ENCODE results near the gene SFSWAP.
A peak's percentile ranks its signal among the peaks of the same experiment; 100 is the strongest.

Gene SFSWAP

DNA sequence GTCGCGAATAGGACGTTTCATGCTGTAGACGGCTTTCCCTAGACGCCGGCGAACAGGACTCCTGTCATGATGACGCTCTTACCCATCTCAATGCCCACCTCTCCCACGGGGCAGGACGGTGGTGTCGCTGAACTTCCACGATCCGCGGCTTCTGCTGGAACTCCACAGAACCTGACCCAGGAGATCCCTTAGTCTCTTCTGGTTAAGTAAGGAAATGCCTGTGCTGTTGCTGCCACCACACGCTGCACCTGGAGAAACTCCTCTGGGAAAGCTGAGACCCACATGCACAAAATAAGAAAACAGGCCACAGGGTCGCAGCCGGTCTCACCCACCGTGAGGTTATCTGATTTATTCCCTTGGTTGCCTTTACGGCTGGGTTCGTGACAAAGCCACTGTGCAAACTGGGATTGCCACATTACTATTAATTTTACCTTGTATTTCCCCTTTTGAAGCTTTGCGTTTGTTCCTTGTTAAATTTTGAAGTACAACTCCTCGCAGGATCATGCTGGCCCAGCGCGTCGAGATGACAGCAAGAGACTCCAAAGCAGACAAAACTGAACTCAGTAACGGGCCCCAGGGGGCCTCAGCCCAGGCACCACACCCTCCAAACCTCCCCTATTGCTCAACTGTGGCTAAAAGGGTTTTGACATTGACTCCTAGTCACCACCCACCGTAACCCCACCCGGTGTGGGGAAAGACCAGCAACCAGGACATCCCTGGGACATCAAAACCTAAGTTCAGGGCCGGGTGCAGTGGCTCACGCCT, 108.1 kb downstream of the SFSWAP start:
- no peak for DNase-seq

DNA sequence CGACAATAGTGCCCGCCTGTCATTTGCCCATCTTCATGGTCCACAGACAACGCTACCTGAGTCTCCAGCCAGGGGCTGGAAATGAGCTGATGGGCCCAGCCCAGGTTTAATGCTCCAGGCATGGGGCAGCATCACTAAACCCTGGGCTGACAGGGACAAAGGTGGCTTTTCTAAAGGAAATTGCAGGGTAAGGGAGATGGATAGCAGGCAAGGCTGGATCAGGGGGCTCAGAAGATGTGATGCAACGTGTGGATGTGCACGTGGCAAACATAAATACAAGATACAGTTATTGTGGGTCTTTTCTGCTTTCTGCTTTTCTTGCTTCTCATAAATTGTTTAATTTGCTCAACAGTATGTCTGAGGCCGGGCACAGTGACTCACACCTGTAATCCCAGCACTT, 113.6 kb downstream of the SFSWAP start:
- DNase-seq: no peak

DNA sequence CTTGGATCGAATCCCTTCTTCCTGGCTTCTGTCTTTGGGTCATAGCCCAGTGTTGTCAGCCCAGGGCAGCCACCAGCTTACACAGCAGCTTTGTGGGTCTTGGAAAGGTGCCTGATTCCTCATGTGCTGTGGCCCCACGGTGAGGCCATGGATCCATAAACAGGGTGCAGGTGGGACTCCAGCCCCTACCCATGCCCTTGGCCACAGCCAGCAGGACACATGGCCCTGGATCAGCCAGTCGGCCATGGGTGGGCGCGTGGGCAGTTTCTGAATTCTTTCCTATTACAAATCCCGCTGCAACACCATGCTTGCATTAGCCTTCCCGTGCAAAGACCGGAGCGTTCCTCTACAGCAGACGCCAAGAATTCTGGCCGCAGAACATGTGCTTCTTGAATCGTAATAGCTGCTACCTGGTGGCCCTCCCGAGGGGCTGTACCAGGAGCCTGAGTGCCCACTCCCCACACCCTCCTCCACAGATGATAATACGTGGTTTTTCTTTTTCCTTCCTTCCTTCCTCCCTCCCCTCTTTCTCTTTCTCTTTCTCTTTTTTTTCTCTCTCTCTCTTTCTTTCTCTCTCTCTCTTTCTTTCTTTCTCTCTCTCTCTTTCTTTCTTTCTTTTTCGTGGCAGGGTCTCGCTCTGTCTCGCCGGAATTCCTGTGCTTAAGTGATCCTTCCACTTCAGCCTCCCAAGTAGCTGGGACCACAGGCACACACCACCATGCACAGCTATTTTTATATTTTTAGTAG, 114.4 kb downstream of the SFSWAP start:
- no peak for DNase-seq

DNA sequence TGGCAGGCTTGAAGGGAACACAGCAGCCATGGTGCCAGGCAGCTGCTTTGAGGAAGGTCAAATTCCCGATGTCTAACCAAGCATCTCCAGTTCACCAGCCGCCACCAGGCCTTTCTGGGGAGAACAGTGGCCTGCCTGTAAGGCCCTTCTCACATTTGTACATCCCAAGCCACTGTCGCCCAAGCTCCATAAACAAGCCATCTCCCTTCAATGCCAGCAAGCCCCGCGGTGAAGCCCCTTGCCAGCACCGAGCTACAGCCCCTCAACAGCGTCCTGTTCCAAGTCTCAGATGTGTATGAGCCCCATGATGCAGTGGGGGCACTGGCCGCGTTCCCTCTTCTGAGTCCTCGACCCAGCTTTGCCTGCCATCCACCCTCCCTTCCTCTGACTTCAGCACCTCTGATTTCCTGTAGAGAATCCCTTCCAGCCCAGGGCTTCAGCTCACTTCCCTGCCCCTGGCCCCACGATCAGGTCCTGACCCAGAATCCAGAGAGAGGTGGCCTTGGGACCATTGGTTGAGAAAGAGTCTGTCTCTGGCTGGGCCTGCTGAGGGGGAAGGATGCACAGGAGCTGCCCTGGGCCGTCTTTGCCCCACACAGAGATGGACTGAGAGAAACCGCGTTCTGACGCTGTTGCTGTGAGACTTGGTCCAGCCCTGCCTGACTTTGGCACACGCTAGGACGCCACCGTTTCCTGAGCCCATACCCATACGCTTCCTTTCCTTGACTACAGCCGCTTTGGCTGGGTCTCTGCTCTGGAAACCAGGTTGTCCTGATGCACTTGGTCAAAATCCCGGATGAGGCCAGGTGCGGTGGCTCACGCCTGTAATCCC, 115.4 kb downstream of the SFSWAP start:
- DNase-seq: no peak

DNA sequence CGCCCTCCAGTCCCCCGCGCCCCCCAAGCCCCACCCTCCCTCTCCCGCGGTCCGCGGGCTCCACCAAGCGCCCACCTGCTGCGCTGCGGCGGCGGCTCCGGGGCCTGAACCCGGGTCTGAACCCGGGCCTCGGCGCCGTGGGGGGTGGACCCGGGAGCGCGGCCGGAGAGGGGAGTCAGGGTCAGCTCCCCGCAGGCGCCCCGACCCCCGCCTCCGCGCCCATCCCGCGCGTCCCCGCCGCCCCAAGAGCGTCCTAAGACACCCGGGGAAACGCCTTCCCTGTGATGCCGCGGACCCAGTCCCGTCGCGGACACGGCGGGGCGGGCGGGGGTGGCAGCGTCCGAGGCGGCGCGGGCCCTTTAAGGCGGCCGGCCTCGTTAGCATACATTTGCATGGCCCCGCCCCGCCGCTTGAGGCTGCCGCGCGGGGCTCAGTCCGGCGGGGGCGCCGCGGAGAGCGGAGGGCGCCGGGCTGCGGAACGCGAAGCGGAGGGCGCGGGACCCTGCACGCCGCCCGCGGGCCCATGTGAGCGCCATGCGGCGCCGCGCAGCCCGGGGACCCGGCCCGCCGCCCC, 117.2 kb downstream of the SFSWAP start, which contains the start of gene MMP17:
Gene MMP17, plus strand, starts transcription at position 433 of the 574 bp plus-strand sequence. Its CDS starts 102 bp downstream, at position 535.
- DNase-seq: peak; percentile 28 to 63 (median 60)

DNA sequence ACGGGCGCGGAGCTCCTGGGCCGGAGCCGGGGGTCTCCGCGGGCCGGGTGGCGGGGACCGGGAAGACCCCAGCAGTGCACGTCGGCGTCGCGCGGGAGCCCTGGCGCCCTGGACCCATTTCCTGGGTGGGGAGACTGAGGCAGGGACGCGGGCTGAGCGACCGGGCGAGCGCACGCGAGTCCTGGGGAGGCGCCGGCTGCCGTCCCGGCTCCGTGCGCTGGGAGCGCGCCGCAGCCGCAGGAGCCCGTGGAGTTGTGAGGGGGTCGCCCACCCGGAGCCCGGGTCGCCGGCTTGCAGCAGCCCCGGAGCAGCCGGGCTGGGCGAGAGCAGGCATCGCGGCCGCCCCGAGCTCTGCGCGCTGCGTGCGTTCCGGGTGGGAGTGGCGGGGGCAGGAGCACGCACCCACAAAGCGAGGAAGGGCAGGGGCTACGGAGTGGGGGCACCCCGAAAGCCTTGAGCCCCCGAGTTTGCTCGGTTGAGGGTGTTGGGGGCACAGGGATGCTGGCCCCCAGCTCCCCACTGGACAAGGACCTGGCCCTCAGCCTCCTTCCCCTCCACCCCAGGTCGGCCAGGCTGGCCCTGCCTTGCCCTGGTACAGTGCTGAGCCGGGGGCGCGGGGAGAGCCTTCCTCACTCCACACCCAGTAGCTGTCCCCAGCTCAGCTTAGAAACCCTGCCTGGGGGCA, 117.9 kb downstream of the SFSWAP start:
- peak in 2 of 3 experiments; percentile 60 to 71 for DNase-seq

DNA sequence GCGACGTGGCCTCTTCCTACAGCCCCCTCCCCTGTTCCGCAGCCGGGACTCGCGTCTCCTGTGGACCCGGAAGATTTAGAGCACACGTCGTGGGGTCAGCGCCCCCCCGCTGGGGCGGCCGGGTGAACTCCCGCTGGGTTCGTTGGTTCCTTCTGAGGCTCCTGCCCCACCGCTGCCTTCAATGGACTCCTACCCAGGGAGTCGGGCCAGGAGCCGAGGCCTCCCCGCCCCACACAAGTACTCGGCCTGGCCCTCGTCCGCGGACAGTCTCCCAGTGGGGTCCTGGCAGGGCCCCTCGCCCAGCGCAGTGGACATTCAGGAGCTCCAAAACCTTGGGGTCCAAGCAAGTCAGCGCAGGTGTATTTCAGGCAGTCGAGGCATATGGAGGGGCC, 118.5 kb downstream of the SFSWAP start:
- peak in 2 of 3 experiments; percentile 60 to 71 for DNase-seq

DNA sequence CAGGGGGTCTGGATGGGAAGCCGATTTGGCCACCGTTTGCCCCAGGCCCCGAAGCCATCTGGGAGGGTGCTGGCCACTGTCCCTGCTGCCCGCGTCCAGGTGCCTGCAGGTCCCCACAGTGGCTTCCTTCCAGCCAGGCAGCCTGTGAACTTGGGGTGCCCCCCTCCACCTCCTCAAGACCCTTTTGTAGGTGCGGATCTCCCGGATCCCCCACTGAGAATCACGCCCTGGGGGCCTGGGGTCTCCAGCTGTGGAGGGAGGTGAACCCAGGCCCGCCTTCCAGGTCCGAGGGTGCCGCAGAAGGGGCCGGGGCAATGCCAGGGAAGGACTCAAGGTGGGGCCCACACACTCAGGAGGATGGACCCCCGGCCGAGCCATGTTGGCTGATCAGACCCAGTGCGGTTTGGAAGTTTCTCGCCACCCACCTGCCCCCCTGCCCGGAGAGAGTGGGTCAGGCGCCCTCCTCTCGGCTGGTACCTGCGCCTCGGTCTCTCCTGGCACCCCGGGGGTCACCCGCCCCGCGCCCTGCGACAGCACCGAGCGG, 119.0 kb downstream of the SFSWAP start:
- DNase-seq: peak in 2 of 3 experiments; percentile 62 to 74

DNA sequence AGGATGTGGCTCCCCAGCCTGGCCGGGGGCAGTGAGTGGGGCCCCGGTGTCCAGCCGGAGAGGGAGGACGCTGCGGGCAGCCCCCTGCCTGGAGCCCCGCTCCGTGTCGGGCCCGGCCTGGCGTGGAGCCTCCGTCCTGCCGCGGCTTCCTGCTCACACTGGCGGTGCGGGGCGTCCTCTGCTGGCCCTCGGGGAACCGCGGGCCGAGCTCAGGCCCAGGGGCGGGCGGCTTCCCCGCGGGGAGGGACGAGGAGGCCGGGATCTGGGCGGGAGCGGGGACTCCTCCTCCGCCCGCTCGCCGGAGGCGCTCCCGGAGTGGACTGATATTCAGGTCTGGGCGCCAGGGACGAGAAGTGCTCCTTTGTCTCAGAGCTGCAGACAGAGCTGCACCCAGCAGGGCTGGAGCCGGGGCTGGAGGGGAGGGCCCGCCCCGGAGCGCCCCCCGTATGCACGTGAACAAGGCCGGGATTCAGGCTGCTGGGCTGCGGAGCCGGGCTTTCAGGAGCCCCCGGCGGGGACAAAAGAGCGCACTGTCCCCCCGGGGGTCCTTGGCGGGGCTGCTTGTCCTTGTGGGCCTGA, 119.5 kb downstream of the SFSWAP start:
- peak; percentile 58 to 92 (median 89) for DNase-seq

DNA sequence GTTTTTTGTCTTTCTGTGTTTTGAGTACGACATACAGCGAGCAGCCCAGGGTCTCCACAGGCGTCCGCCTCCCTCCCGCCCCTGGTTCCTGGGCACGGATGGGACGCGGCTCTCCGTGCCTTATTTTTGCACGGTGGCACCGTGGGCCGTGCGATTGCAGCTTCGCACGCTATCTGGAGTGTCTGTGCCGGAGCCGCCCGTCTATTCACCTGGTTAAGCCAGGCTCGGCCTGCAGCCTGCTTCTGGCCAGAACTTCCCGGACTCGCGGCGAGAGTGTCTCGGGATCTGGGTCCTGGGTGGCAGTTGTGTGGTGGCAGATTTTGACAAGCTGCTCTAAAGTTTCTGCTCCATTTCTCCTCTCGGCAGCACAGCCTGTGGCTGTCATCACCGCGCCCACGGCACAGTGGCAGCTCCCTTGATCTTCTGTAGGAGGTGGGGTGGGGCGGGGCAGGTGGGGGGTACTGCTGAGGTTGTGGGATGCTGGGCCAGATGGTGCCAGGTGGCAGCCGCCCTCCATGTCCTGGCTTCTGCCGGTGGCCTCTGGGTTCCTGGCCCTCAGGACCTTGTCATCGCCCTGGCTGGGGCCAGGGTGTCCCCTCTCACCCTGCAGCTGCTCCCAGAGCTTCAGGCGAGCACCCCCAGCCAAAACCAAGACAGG, 120.2 kb downstream of the SFSWAP start:
- peak; percentile 73 to 88 (median 87) for DNase-seq

DNA sequence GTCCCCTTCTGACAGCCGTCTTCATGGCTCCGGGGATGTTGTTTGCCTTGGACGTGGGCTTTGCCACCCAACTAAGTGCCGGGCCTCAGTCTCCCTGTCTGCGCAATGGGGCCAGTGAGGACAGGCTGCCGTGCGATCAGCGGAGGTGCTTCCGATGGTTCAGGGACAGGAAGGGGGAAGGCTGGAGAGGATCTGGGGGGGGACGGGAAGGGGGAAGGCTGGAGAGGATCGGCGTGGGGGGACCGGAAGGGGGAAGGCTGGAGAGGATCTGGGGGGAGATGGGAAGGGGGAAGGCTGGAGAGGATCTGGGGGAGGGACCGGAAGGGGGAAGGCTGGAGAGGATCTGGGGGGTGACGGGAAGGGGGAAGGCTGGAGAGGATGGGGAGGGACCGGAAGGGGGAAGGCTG, 120.7 kb downstream of the SFSWAP start:
- DNase-seq: peak in 2 of 3 experiments; percentile 66 to 77

DNA sequence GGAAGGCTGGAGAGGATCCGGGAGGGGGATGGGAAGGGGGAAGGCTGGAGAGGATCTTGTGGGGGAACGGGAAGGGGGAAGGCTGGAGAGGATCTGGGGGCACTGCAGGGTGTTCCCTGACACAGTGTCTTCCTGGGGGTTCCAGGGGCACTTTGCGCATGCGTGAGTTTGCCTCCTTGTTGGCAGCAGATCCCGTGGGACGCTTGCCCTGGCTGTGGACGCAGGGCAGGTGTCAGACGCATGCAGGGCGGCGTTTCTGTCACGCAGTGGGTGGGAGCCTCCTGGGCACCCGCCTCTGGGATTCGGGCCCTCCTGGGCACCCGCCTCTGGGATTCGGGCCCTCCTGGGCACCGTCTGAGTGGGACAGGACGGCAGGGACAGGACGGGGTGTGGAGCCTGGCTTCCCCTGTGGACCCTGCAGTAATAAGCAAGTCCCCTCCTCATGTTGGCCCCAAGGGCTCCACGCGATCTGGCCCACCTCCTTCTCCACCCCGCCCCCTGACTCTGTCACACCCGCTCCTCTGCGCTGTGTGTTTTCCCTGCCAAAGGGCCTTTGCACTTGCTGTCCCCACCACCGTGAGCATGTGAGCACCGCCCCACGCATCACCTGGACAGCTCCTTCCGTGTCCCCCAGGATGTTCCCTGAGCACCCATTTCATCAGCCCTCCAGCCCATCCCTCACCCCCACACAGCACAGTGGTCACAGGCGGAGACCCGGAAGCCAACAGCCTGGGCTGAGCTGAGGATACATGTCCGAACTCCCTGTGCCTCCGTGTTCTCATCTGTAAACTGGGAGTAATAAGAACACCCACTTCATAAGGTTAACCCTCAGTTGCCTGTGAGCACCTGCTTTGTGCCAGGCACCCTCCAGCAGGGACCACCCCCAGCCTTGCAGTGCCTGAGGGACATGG, 121.7 kb downstream of the SFSWAP start:
- DNase-seq: peak; percentile 62 to 86 (median 73)

DNA sequence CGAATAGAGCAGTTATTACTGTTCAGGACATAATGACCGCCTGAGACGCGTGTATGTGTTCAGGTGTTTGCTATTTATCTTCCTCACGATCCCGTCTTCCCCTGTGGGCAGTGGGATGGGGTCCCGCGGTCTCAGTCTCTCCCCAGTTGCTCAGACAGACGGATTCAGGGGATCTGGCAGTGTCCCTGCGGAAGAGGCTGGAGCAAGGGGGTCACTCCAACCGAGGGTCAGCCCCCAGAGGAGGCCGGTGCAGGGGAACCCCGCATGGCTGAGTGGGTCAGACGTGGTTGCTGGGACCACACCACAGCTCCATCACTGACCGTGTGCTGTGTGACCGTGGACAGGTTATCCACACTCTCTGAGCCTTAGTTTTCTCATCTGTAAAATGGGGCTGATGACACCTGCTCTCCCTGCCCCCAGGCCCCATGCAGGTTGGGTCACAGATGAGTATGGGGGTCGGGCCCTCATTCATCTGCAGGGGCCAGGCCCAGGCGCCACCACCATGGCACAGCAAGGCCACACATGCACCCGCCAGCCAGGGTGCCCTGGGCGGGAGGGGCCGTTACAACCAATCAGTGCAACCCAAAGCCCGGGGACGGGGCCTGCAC, 122.5 kb downstream of the SFSWAP start:
- DNase-seq: no peak

DNA sequence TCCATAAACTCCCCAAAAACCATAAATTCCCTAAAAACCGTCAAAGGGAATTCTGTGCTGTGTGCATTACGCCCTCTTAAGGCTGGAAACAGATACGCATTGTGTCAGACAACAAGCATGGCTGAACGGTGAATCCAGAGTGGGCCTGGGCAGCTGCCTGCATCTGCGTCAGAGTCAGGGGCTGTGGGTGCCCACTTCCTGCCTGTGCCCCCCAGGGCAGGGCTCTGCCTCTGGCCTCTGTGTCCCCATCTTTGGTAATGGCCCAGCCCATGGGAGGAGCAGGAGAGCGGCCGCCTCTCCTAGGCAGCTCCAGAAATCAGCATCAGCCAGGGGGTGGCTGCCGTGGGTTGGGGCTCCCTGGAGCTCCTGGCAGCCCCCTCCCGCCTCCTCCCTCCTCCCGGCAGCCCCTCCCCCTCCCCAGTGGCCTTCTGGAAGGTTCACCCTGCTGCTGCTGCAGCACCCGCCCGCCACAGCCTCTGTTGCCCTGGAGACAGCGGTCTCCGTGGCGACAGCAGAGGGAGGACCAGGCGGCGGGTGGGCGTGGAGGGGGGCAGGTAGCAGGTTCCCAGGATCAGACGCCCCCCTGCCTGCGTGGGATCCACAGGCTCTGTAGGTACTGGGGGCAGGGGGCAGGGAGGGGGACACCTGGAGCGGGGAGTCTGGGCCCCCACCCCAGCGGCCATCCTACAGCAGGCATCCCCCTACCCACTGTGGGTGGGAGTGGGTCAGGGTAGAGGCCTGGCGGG, 123.2 kb downstream of the SFSWAP start:
- DNase-seq: peak in 2 of 3 experiments; percentile 74 to 89

DNA sequence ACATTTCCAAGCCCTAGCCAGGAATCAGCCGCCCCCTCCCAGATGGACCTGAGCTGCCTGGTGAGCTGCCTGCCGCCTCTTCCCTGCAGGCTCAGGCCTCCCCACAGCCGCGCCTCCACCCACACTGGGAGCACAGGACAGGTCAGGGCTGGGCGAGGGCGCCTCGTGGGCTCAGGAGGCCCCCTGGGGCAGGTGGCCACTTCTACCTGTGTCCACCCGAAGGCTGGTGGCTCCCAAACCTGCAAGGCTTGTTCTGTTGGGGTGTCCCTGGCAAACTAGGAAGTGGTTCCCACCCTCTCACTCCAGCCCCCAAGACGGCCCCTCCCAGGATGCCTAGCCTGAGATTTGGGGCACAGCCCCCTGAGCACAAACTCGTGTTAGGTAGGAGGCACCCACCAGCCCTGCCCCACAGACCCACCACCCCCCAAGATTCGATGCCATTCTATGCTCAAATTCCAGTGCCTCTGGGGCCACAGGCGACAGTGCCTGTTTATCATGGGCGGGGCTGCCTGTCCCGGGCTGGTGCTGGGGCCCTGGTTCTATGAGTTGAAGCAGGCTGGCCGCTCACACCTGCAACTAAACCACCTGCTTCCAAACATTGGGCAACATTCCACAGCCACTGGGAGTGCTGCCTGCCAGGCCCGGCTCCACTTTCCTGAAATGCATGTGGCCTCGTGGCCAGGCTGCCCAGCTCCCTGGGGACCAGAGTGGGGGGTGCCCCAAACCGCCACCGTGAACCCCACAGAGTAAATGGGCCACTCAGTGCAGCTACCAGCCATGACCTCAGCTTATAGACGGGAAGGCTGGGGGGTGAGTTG, 124.1 kb downstream of the SFSWAP start:
- peak in 2 of 3 experiments; percentile 35 to 62 for DNase-seq

DNA sequence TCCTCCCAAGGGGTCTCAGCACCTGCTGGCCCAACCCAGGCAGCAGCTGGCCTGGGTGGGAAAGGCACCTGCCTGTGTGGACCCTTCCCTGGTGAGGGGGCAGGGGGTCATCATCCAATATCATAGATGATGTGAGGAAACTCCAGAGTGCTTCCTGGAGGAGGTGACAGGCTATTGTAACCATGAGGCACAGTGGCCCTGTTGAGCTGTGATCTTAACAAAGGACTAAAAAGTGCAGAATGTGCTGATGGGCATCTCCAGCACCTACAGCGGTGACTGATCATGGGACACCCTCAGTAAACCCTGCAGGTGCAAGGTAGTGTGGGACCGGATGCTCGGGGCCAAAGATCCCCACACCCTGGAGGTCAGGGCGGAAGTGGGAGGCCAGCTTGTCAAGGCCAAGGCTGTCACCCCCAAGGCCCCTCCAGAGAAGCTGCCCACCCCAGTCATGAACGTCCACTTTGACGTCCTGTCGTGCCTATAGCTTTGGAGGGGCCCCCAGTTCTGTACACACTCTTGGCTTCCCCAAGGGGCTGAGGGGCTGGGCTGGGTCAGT, 124.8 kb downstream of the SFSWAP start:
- DNase-seq: no peak

DNA sequence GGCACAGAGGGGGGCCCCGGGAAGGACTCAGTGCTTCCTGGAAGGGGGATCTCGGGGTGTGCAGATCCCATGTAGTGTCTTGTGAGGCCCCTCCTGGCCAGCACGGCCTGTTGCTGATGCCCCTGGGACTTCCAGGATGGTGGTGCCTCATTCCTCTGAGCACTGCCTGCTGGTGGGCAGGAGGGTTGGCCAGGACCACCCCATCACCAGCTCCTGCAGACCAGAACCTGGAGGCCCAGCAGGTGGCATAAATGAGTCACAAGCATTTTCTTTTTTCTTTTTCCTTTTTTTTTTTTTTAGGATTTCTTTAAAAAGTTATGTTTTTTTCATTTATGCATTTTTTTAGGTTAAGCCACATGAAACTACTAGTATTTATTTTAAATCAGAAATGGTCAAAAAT, 125.3 kb downstream of the SFSWAP start:
- DNase-seq: no peak

Data from NCI-H1417 (cell line).